ENCODE results near the gene SNAI1.

DNA sequence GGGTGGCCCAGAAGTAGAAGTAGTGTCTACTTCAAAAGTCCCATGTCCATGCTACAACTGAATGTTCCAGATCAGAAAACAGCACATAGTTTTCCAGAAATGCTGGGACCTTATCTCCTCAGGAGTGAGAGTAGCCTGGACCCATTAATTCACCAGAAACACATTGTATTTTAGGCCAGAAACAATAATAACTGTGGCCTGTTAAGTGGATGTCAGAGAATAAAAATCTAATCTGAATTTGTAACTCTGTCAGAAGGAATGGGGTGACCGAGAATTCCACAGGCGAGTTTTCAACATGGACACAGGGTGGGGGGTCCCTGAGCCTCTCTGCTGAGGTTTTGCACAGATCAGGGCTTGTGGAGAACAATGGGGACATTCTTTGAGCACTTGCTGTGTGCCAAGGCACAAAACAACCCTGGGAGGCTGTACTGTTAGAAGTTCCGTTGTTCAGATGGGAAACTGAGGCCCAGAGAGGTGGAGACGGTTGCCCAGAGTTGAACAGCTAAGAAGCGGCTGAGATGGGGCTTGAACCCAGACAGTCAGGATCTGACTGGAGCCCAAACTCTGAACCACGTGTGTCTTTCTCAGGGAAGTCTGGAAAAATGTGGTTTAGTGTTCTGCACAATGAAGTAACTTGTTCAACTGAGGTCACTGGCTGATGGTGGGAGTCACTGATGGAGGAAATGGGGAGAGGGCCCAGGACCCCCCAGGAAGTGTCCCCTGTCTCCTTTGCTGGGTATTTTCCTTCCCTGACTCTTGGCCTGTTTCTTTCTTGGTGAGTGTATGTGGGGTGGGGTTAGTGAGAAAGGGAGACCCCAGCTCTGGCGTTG, 44.2 kb downstream of the SNAI1 start:
- no peak for TF ChIP-seq POLR2A (IDR thresholded peaks at IDR 0.05)
- TF ChIP-seq, protein P1, sequence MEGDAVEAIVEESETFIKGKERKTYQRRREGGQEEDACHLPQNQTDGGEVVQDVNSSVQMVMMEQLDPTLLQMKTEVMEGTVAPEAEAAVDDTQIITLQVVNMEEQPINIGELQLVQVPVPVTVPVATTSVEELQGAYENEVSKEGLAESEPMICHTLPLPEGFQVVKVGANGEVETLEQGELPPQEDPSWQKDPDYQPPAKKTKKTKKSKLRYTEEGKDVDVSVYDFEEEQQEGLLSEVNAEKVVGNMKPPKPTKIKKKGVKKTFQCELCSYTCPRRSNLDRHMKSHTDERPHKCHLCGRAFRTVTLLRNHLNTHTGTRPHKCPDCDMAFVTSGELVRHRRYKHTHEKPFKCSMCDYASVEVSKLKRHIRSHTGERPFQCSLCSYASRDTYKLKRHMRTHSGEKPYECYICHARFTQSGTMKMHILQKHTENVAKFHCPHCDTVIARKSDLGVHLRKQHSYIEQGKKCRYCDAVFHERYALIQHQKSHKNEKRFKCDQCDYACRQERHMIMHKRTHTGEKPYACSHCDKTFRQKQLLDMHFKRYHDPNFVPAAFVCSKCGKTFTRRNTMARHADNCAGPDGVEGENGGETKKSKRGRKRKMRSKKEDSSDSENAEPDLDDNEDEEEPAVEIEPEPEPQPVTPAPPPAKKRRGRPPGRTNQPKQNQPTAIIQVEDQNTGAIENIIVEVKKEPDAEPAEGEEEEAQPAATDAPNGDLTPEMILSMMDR (IDR thresholded peaks at IDR 0.05) = no peak
- no peak for TF ChIP-seq POLR2AphosphoS5 (IDR thresholded peaks at IDR 0.05)
- no peak for TF ChIP-seq EP300 (IDR thresholded peaks at IDR 0.05)

Measured in suprapubic skin (tissue), 4 donors.